Gastrocnemius medialis (tissue), 4 donors: ENCODE data around the gene COG1.

Source experiments
- CTCF ChIP-seq, 5 experiments: fragments of 450-650 bp in 3 of 5; fragments of 200-600 bp in 2 of 5; sonication (generic) in 2 of 5; IDR thresholded peaks in 4 of 5; conservative IDR thresholded peaks in 1 of 5; 1 replicate in 4 of 5; 2 replicates in 1 of 5; pipeline ENCODE4 v1.5.1; 2016 to 2019; ENCODE audit warnings: antibody characterized with exemption in 5 of 5, mild to moderate bottlenecking in 3 of 5, moderate library complexity in 3 of 5
- POLR2A ChIP-seq, 2 donors: fragments of 450-650 bp; IDR thresholded peaks; one replicate each; pipeline ENCODE4 v1.6.1; 2017; ENCODE audit warnings: antibody characterized with exemption in 2 of 2, mild to moderate bottlenecking in 2 of 2, moderate library complexity in 2 of 2

GRCh38 chr17:73215447-73215846 lies 22.6 kb downstream of the COG1 start:
- no peak for TF ChIP-seq CTCF (IDR thresholded peaks at IDR 0.05 in 4 of 5, conservative IDR thresholded peaks at IDR 0.05 in 1 of 5)
- TF ChIP-seq POLR2A (IDR thresholded peaks at IDR 0.05), result no peak
